Measurements from ENCODE around the gene EPHB2. TPM values are rescaled to one million over a fixed set of nuclear protein-coding genes. Genes with fewer than 3 reads are reported as not detected.

EPHB2 gene
- total and polyA plus RNA-seq, 2 of the 8 experiments (the other 6 are each of a cell fraction or from before 2014, with no cell fraction given) = 15.8 to 17.2 TPM

DNA sequence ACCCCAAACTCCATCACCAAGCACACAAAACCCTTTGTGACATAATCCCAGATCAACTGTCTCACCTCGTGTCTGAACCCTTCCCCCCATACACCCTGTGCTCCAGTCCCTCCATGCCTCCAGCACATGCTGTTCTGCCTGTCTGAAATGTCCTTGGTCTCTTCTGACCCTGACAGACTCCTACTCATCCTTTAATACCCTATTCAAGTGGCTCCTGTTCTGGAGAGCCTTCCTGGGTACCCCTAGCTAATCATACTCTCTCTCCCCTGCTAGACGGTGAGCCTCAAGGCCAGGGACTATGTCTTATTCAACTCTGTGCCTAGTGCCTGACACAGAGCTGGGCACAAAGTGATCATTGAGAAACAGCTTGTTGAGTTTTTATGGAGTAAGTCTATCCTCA, 137.1 kb downstream of the EPHB2 start (continued):
- TF ChIP-seq CHD7 (IDR thresholded peaks at IDR 0.05; ENCODE audit: insufficient replicate concordance, low read length) (no peak), TBP (IDR thresholded peaks at IDR 0.05; ENCODE audit: low read depth, low read length) (no peak), RNF2 (IDR thresholded peaks at IDR 0.05; ENCODE audit: borderline replicate concordance, low read depth, low read length, missing control alignments, poor library complexity, severe bottlenecking) (no peak), BCL11A (IDR thresholded peaks at IDR 0.05; ENCODE audit: low read depth in 2 of 2, low read length in 2 of 2) (no peak), POU5F1 (IDR thresholded peaks at IDR 0.05; ENCODE audit: low read depth, low read length) (no peak)
- TF ChIP-seq, protein P1, sequence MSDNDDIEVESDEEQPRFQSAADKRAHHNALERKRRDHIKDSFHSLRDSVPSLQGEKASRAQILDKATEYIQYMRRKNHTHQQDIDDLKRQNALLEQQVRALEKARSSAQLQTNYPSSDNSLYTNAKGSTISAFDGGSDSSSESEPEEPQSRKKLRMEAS (IDR thresholded peaks at IDR 0.05) = no peak
